ENCODE results near the gene SEC14L3.

Gene SEC14L3

GRCh38 chr22:30444632-30445437, 27.0 kb downstream of the SEC14L3 start:
- Histone ChIP-seq H3K36me3 (ENCODE audit: control insufficient read depth in 2 of 2, insufficient read depth in 2 of 2, low read length in 2 of 2) (no peaks in the 10 kb centered on the region), H3K27ac (ENCODE audit: low read length) (no peak overlapping the region), H3K9me3 (ENCODE audit: control insufficient read depth in 2 of 2, low read length in 2 of 2) (no peaks in the 10 kb centered on the region), H3K27me3 (ENCODE audit: control insufficient read depth in 1 of 2, insufficient read depth in 2 of 2, low read length in 2 of 2) (peaks cover 10 to 17% of the 10 kb centered on the region in 2 donors), H3K9ac (ENCODE audit: low read length in 2 of 2) (no peak overlapping the region), H3K4me3 (ENCODE audit: low read length in 2 of 2) (no peak overlapping the region), H3K4me1 (ENCODE audit: control insufficient read depth, insufficient read depth, low read length) (no peaks in the 10 kb centered on the region)

GRCh38 chr22:30441088-30441487, 30.7 kb downstream of the SEC14L3 start:
- Histone ChIP-seq H3K27me3 (ENCODE audit: control insufficient read depth in 1 of 2, insufficient read depth in 2 of 2, low read length in 2 of 2) (peaks cover 11 to 20% of the 10 kb centered on the region in 2 donors), H3K9me3 (ENCODE audit: control insufficient read depth in 2 of 2, low read length in 2 of 2) (no peaks in the 10 kb centered on the region), H3K4me3 (ENCODE audit: low read length in 2 of 2) (no peak overlapping the region), H3K27ac (ENCODE audit: low read length) (no peak overlapping the region), H3K9ac (ENCODE audit: low read length in 2 of 2) (no peak overlapping the region), H3K4me1 (ENCODE audit: control insufficient read depth, insufficient read depth, low read length) (no peaks in the 10 kb centered on the region), H3K36me3 (ENCODE audit: control insufficient read depth in 2 of 2, insufficient read depth in 2 of 2, low read length in 2 of 2) (no peaks in the 10 kb centered on the region)

GRCh38 chr22:30439836-30440235, 32.0 kb downstream of the SEC14L3 start:
- H3K27me3 ChIP-seq (ENCODE audit: control insufficient read depth in 1 of 2, insufficient read depth in 2 of 2, low read length in 2 of 2): peaks cover 3 to 13% of the 10 kb centered on the region in 2 donors
- H3K4me1 ChIP-seq (ENCODE audit: control insufficient read depth, insufficient read depth, low read length): no peaks in the 10 kb centered on the region
- no peak overlapping the region for H3K9ac ChIP-seq (ENCODE audit: low read length in 2 of 2)
- no peak overlapping the region for H3K27ac ChIP-seq (ENCODE audit: low read length)
- no peaks in the 10 kb centered on the region for H3K36me3 ChIP-seq (ENCODE audit: control insufficient read depth in 2 of 2, insufficient read depth in 2 of 2, low read length in 2 of 2)
- no peak overlapping the region for H3K4me3 ChIP-seq (ENCODE audit: low read length in 2 of 2)
- no peaks in the 10 kb centered on the region for H3K9me3 ChIP-seq (ENCODE audit: control insufficient read depth in 2 of 2, low read length in 2 of 2)

GRCh38 chr22:30439226-30439625, 32.6 kb downstream of the SEC14L3 start:
- H3K4me3 ChIP-seq (ENCODE audit: low read length in 2 of 2): no peak overlapping the region
- no peaks in the 10 kb centered on the region for H3K36me3 ChIP-seq (ENCODE audit: control insufficient read depth in 2 of 2, insufficient read depth in 2 of 2, low read length in 2 of 2)
- H3K9ac ChIP-seq (ENCODE audit: low read length in 2 of 2): no peak overlapping the region
- no peaks in the 10 kb centered on the region for H3K9me3 ChIP-seq (ENCODE audit: control insufficient read depth in 2 of 2, low read length in 2 of 2)
- H3K27me3 ChIP-seq (ENCODE audit: control insufficient read depth in 1 of 2, insufficient read depth in 2 of 2, low read length in 2 of 2): peaks cover 3 to 13% of the 10 kb centered on the region in 2 donors
- H3K4me1 ChIP-seq (ENCODE audit: control insufficient read depth, insufficient read depth, low read length): no peaks in the 10 kb centered on the region
- H3K27ac ChIP-seq (ENCODE audit: low read length): no peak overlapping the region

- H3K27ac ChIP-seq (ENCODE audit: low read length): no peak overlapping the region
Measured at GRCh38 chr22:30438559-30438958, 33.3 kb downstream of the SEC14L3 start.

GRCh38 chr22:30436196-30436595, 35.6 kb downstream of the SEC14L3 start:
- H3K27ac ChIP-seq (ENCODE audit: low read length): no peak overlapping the region
- H3K4me1 ChIP-seq (ENCODE audit: control insufficient read depth, insufficient read depth, low read length): no peaks in the 10 kb centered on the region
- H3K9me3 ChIP-seq (ENCODE audit: control insufficient read depth in 2 of 2, low read length in 2 of 2): no peaks in the 10 kb centered on the region
- no peak overlapping the region for H3K4me3 ChIP-seq (ENCODE audit: low read length in 2 of 2)
- peaks cover 3 to 13% of the 10 kb centered on the region in 2 donors for H3K27me3 ChIP-seq (ENCODE audit: control insufficient read depth in 1 of 2, insufficient read depth in 2 of 2, low read length in 2 of 2)
- H3K36me3 ChIP-seq (ENCODE audit: control insufficient read depth in 2 of 2, insufficient read depth in 2 of 2, low read length in 2 of 2): no peaks in the 10 kb centered on the region
- H3K9ac ChIP-seq (ENCODE audit: low read length in 2 of 2): no peak overlapping the region

More at GRCh38 chr22:30438559-30438958, 33.3 kb downstream of the SEC14L3 start:
- Histone ChIP-seq H3K36me3 (ENCODE audit: control insufficient read depth in 2 of 2, insufficient read depth in 2 of 2, low read length in 2 of 2) (no peaks in the 10 kb centered on the region), H3K27me3 (ENCODE audit: control insufficient read depth in 1 of 2, insufficient read depth in 2 of 2, low read length in 2 of 2) (peaks cover 3 to 13% of the 10 kb centered on the region in 2 donors), H3K4me3 (ENCODE audit: low read length in 2 of 2) (no peak overlapping the region), H3K9ac (ENCODE audit: low read length in 2 of 2) (no peak overlapping the region), H3K9me3 (ENCODE audit: control insufficient read depth in 2 of 2, low read length in 2 of 2) (no peaks in the 10 kb centered on the region), H3K4me1 (ENCODE audit: control insufficient read depth, insufficient read depth, low read length) (no peaks in the 10 kb centered on the region)

- Histone ChIP-seq H3K9me3 (ENCODE audit: control insufficient read depth in 2 of 2, low read length in 2 of 2) (no peaks in the 10 kb centered on the region), H3K27me3 (ENCODE audit: control insufficient read depth in 1 of 2, insufficient read depth in 2 of 2, low read length in 2 of 2) (peaks cover 3 to 13% of the 10 kb centered on the region in 2 donors), H3K9ac (ENCODE audit: low read length in 2 of 2) (no peak overlapping the region), H3K36me3 (ENCODE audit: control insufficient read depth in 2 of 2, insufficient read depth in 2 of 2, low read length in 2 of 2) (no peaks in the 10 kb centered on the region), H3K4me1 (ENCODE audit: control insufficient read depth, insufficient read depth, low read length) (no peaks in the 10 kb centered on the region), H3K4me3 (ENCODE audit: low read length in 2 of 2) (no peak overlapping the region), H3K27ac (ENCODE audit: low read length) (no peak overlapping the region)
Measured at GRCh38 chr22:30435674-30436126, 36.1 kb downstream of the SEC14L3 start.

- no peaks in the 10 kb centered on the region for H3K4me1 ChIP-seq (ENCODE audit: control insufficient read depth, insufficient read depth, low read length)
- H3K4me3 ChIP-seq (ENCODE audit: low read length in 2 of 2): no peak overlapping the region
- no peak overlapping the region for H3K9ac ChIP-seq (ENCODE audit: low read length in 2 of 2)
- no peaks in the 10 kb centered on the region for H3K36me3 ChIP-seq (ENCODE audit: control insufficient read depth in 2 of 2, insufficient read depth in 2 of 2, low read length in 2 of 2)
- H3K9me3 ChIP-seq (ENCODE audit: control insufficient read depth in 2 of 2, low read length in 2 of 2): no peaks in the 10 kb centered on the region
- peaks cover 3 to 9% of the 10 kb centered on the region in 2 donors for H3K27me3 ChIP-seq (ENCODE audit: control insufficient read depth in 1 of 2, insufficient read depth in 2 of 2, low read length in 2 of 2)
- H3K27ac ChIP-seq (ENCODE audit: low read length): no peak overlapping the region
Measured at GRCh38 chr22:30434843-30435242, 37.0 kb downstream of the SEC14L3 start.

- Histone ChIP-seq H3K9ac (ENCODE audit: low read length in 2 of 2) (no peak overlapping the region), H3K9me3 (ENCODE audit: control insufficient read depth in 2 of 2, low read length in 2 of 2) (no peaks in the 10 kb centered on the region), H3K36me3 (ENCODE audit: control insufficient read depth in 2 of 2, insufficient read depth in 2 of 2, low read length in 2 of 2) (no peaks in the 10 kb centered on the region), H3K27ac (ENCODE audit: low read length) (no peak overlapping the region), H3K4me3 (ENCODE audit: low read length in 2 of 2) (no peak overlapping the region), H3K4me1 (ENCODE audit: control insufficient read depth, insufficient read depth, low read length) (no peaks in the 10 kb centered on the region), H3K27me3 (ENCODE audit: control insufficient read depth in 1 of 2, insufficient read depth in 2 of 2, low read length in 2 of 2) (peaks cover 2 to 6% of the 10 kb centered on the region in 2 donors)
Measured at GRCh38 chr22:30433773-30434172, 38.0 kb downstream of the SEC14L3 start.

GRCh38 chr22:30433227-30433626, 38.6 kb downstream of the SEC14L3 start:
- no peak overlapping the region for H3K4me3 ChIP-seq (ENCODE audit: low read length in 2 of 2)
- H3K36me3 ChIP-seq (ENCODE audit: control insufficient read depth in 2 of 2, insufficient read depth in 2 of 2, low read length in 2 of 2): no peaks in the 10 kb centered on the region
- no peak overlapping the region for H3K27ac ChIP-seq (ENCODE audit: low read length)
- no peaks in the 10 kb centered on the region for H3K9me3 ChIP-seq (ENCODE audit: control insufficient read depth in 2 of 2, low read length in 2 of 2)
- no peak overlapping the region for H3K9ac ChIP-seq (ENCODE audit: low read length in 2 of 2)
- H3K27me3 ChIP-seq (ENCODE audit: control insufficient read depth in 1 of 2, insufficient read depth in 2 of 2, low read length in 2 of 2): peaks cover 0 to under 1% of the 10 kb centered on the region in 2 donors
- H3K4me1 ChIP-seq (ENCODE audit: control insufficient read depth, insufficient read depth, low read length): no peaks in the 10 kb centered on the region

GRCh38 chr22:30432520-30432919, 39.3 kb downstream of the SEC14L3 start:
- H3K4me1 ChIP-seq (ENCODE audit: control insufficient read depth, insufficient read depth, low read length): no peaks in the 10 kb centered on the region
- no peaks in the 10 kb centered on the region for H3K27me3 ChIP-seq (ENCODE audit: control insufficient read depth in 1 of 2, insufficient read depth in 2 of 2, low read length in 2 of 2)
- H3K9ac ChIP-seq (ENCODE audit: low read length in 2 of 2): no peak overlapping the region
- H3K27ac ChIP-seq (ENCODE audit: low read length): no peak overlapping the region
- H3K9me3 ChIP-seq (ENCODE audit: control insufficient read depth in 2 of 2, low read length in 2 of 2): no peaks in the 10 kb centered on the region
- no peak overlapping the region for H3K4me3 ChIP-seq (ENCODE audit: low read length in 2 of 2)
- no peaks in the 10 kb centered on the region for H3K36me3 ChIP-seq (ENCODE audit: control insufficient read depth in 2 of 2, insufficient read depth in 2 of 2, low read length in 2 of 2)

Measured in stomach smooth muscle (tissue), 2 donors.